ENCODE measurements around the gene ANO2. TPM values are rescaled to one million over a fixed set of nuclear protein-coding genes. Genes with fewer than 3 reads are reported as not detected.
A peak's percentile ranks its signal among the peaks of the same experiment; 100 is the strongest.

ANO2 gene
- total and polyA plus RNA-seq, 2 experiments from 2014 or later: 0.21 TPM; not detected in 1

DNA sequence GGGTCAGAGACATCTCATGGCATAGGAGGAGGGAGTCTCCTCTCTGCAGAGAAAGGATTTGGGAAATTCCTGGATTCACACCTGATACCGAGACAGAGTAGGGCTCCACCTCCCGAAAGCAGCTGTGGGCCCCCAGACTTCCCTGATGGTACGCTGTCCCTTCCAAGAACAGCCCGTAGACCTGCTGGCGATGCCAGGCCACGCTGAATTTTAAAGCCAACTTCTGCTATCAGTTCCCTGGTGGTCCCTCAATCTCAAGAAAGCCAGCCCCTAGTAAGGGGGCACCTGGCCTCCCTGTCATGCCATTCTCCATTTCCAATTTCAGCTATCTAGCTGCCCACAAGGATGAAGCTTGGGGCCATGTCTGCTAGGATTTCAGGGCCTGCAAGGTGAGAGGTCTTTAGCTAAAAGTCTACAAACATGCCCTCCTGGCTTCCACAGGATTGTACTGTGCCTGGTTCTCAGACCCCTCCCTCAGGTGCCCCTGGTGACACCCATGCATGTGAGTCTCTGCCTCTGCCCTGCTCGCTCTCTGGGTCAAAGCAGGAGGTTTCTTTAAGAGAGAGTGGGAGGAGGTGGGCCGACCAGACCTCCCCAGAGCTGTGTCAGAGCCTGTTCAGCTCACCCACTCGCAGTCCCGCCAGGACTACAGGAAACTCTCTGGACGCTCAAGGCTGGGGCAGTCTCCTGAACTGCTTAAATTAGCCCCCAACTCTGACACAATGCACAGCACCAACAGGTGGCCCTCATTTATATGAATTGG, 30.5 kb downstream of the ANO2 start:
- no peak for DNase-seq (ENCODE audit: low read depth in 1 of 2, low spot score in 1 of 2)
- Histone ChIP-seq H3K4me1 (ENCODE audit: low read depth) (no peaks in the 10 kb centered on the region), H3K27me3 (peaks cover 5% of the 10 kb centered on the region), H3K27ac (no peak overlapping the region), H3K4me3 (no peak overlapping the region), H3K36me3 (no peaks in the 10 kb centered on the region), H3K9me3 (ENCODE audit: low read depth) (no peaks in the 10 kb centered on the region)
- TF ChIP-seq, protein P1, sequence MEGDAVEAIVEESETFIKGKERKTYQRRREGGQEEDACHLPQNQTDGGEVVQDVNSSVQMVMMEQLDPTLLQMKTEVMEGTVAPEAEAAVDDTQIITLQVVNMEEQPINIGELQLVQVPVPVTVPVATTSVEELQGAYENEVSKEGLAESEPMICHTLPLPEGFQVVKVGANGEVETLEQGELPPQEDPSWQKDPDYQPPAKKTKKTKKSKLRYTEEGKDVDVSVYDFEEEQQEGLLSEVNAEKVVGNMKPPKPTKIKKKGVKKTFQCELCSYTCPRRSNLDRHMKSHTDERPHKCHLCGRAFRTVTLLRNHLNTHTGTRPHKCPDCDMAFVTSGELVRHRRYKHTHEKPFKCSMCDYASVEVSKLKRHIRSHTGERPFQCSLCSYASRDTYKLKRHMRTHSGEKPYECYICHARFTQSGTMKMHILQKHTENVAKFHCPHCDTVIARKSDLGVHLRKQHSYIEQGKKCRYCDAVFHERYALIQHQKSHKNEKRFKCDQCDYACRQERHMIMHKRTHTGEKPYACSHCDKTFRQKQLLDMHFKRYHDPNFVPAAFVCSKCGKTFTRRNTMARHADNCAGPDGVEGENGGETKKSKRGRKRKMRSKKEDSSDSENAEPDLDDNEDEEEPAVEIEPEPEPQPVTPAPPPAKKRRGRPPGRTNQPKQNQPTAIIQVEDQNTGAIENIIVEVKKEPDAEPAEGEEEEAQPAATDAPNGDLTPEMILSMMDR (IDR thresholded peaks at IDR 0.05; ENCODE audit: low read depth, low read length): no peak

DNA sequence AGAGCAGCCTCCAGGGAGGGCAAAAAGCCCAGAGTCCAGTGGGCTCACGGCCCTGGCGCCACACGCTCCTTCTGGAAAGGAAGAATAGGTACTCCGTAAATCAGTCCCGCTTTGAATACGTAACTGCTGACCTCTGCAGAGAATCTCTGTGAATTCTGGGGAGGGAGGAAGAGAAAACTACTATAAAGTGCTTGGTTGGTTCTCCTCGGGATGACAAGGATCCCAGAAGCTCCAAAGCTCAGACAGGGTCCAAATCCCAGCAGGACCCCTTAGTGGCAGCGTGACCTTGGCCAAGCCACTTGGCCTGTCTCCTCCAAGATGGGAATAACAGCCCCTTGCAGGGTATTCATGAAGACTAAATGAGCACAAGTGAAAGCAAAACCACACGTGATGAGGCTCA, 31.7 kb downstream of the ANO2 start:
- H3K27me3 ChIP-seq: peaks cover 5% of the 10 kb centered on the region
- TF ChIP-seq, protein P1 (IDR thresholded peaks at IDR 0.05; ENCODE audit: low read depth, low read length): no peak
- no peak overlapping the region for H3K27ac ChIP-seq
- no peak for DNase-seq (ENCODE audit: low read depth in 1 of 2, low spot score in 1 of 2)
- H3K4me1 ChIP-seq (ENCODE audit: low read depth): no peaks in the 10 kb centered on the region
- H3K4me3 ChIP-seq: no peak overlapping the region
- no peaks in the 10 kb centered on the region for H3K36me3 ChIP-seq
- H3K9me3 ChIP-seq (ENCODE audit: low read depth): no peaks in the 10 kb centered on the region

DNA sequence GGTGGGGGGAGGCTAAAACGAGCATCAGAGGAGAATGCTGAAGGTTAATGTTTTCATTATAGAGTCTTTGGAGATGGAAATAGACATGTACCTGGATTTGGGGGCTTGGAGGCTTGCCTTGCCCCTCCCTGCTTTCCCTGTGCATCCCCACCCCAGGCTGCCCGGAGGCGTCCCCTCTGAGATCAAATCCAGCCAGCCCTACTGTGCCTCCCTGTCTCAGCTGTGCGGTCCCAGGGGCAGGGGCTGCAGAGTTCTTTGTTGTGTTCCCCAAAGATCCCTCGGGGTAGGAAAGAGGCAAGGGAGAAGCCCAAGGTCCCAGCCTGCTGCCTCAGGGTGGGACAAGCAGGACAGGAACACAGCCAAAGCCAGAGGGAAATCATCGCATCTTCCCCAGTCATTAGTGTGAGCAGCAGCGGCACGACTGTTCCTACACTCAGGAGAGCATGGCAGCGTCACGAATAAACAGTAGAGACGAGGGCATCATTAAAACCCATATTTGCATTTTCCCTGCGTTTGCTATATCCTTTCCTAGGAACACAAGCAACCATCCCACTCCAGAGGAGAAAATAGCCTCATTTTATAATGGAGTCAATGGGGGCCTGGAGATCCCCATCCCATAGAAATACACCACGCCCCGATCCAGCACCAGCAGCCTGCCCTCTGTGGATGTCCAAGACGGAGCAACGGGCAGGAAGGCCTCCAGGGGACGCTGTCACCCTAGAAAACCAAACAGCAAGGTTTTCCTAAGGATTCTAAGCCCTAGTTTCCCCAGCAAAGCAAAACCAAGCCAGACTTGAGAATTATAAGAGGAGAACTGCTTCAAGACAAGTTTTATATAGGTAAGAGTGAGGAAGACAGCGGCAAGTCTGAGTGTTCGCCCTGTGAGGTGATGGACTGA, 32.4 kb downstream of the ANO2 start:
- peak in 1 of 2 donors; percentile 32 for DNase-seq (ENCODE audit: low read depth in 1 of 2, low spot score in 1 of 2)
- TF ChIP-seq, protein P1 (IDR thresholded peaks at IDR 0.05; ENCODE audit: low read depth, low read length): peak; percentile 15

DNA sequence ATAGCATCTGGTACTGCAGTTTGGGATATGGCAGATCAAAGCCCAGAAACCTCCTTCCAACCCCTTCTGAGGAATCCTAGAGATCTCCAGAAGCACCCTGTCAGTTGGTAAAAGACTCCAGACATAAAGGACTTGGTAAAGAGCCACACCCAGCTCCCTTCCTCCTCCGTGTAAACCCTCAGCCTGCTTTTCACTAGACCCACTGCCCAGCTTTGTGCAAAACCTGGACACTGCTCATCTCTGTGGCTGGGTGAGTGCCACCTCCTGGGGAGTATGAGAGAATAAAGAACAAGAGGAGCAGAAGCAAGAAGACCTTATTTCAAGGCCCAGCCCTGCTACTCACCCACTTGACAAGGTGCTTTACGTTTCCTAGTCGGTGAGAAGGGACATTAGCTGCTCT, 33.0 kb downstream of the ANO2 start:
- TF ChIP-seq, protein P1 (IDR thresholded peaks at IDR 0.05; ENCODE audit: low read depth, low read length): no peak
- H3K27ac ChIP-seq: no peak overlapping the region
- no peak overlapping the region for H3K4me3 ChIP-seq
- no peak for DNase-seq (ENCODE audit: low read depth in 1 of 2, low spot score in 1 of 2)
- no peaks in the 10 kb centered on the region for H3K36me3 ChIP-seq
- H3K9me3 ChIP-seq (ENCODE audit: low read depth): no peaks in the 10 kb centered on the region
- H3K27me3 ChIP-seq: peaks cover 5% of the 10 kb centered on the region
- H3K4me1 ChIP-seq (ENCODE audit: low read depth): no peaks in the 10 kb centered on the region

More for the DNA sequence above, 32.4 kb downstream of the ANO2 start:
- Histone ChIP-seq H3K4me1 (ENCODE audit: low read depth) (no peaks in the 10 kb centered on the region), H3K4me3 (no peak overlapping the region), H3K9me3 (ENCODE audit: low read depth) (no peaks in the 10 kb centered on the region), H3K27me3 (peaks cover 5% of the 10 kb centered on the region), H3K27ac (no peak overlapping the region), H3K36me3 (no peaks in the 10 kb centered on the region)

DNA sequence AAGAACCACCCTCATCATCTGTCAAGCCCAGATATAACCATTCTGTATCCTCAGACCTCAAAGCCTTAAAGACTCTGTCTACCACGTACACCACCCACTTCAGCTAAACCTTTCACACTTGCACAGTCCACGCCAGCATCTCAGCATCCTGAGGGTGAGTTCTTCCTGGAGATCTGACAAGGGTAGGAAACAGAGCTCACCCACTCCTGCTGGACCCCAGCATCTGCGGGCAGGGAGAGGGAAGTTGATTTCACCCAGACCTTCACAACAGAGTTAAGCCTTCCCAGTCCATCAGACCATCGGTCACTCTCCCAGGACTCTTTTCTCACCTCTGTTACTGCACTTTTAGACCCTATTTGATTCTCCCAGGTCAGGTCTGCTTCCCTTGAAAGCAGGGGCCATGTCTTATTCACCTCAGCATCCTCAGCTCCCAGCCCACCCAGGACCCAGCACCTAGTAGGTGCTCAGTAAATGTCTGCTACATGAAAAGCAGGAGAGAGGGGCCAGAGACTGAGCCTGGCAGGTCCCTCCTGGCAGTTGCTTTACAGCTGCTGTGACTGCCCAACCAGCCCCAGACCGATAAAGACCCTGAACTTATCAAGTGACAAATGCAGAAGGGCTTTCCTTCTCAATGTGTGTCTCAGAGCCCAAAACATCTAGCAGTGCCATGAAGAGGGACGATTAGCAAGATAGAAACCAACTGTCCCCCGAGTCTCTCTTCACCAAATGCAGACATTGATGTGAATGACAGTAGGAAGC, 34.1 kb downstream of the ANO2 start:
- Histone ChIP-seq H3K4me1 (ENCODE audit: low read depth) (no peaks in the 10 kb centered on the region), H3K27ac (no peak overlapping the region), H3K36me3 (no peaks in the 10 kb centered on the region), H3K4me3 (no peak overlapping the region), H3K27me3 (peaks cover 5% of the 10 kb centered on the region), H3K9me3 (ENCODE audit: low read depth) (no peaks in the 10 kb centered on the region)
- no peak for DNase-seq (ENCODE audit: low read depth in 1 of 2, low spot score in 1 of 2)
- TF ChIP-seq, protein P1 (IDR thresholded peaks at IDR 0.05; ENCODE audit: low read depth, low read length): no peak

All from cardiac muscle cell (in vitro differentiated cells and primary cell).